Natural killer cell (primary cell): ENCODE data around the gene PRRT2. TPM values are rescaled to one million over a fixed set of nuclear protein-coding genes. Genes with fewer than 3 reads are reported as not detected.

Experiments
- ATAC-seq, 3 donors: fragments of 150-1000 bp in 2 of 3; fragments of 200-7000 bp in 1 of 3; cut with Tn5 transposase; 1 replicate in 1 of 3; 2 replicates in 2 of 3; pipeline ENCODE4 v1.10.0; 2021; ENCODE audit warnings: mild to moderate bottlenecking in 2 of 3, moderate library complexity in 2 of 3
- DNase-seq, 2 donors: peaks; one replicate each; pipeline versions ENCODE4 v3.0.0 to v3.0.0-alpha.2; 2013 to 2021; ENCODE audit warnings: mixed read lengths in 1 of 2
- H3K27ac ChIP-seq: one replicate; pipeline ENCODE4 v1.5.1; 2013; ENCODE audit warnings: mild to moderate bottlenecking, low read length
- H3K27me3 ChIP-seq: one replicate; pipeline ENCODE4 v1.6.1; 2013; ENCODE audit warnings: low read length; ENCODE audit not compliant: control insufficient read depth, insufficient read depth
- H3K36me3 ChIP-seq: one replicate; pipeline ENCODE4 v1.6.1; 2013; ENCODE audit warnings: low read length; ENCODE audit not compliant: control insufficient read depth, insufficient read depth
- H3K4me1 ChIP-seq: one replicate; pipeline ENCODE4 v1.6.1; 2013; ENCODE audit warnings: low read length; ENCODE audit not compliant: control insufficient read depth, insufficient read depth
- H3K4me3 ChIP-seq: one replicate; pipeline ENCODE4 v1.5.1; 2013; ENCODE audit warnings: low read length
- H3K9me3 ChIP-seq: one replicate; pipeline ENCODE4 v1.6.1; 2013; ENCODE audit warnings: low read length; ENCODE audit not compliant: control insufficient read depth, insufficient read depth
- H3K27ac Mint-ChIP-seq, 2 donors: one replicate each; pipeline ENCODE4 v1.8.0; 2022; ENCODE audit warnings: mild to moderate bottlenecking in 2 of 2, mixed read lengths in 2 of 2, moderate library complexity in 1 of 2
- H3K27me3 Mint-ChIP-seq, 2 donors: one replicate each; pipeline ENCODE4 v1.8.0; 2022; ENCODE audit warnings: low read depth in 2 of 2, mixed read lengths in 2 of 2
- H3K36me3 Mint-ChIP-seq: one replicate; pipeline ENCODE4 v1.8.0; 2022; ENCODE audit warnings: mixed read lengths
- H3K4me1 Mint-ChIP-seq, 2 donors: one replicate each; pipeline ENCODE4 v1.8.0; 2022; ENCODE audit warnings: mixed read lengths in 2 of 2
- H3K4me3 Mint-ChIP-seq: one replicate; pipeline ENCODE4 v1.8.0; 2022; ENCODE audit warnings: mild to moderate bottlenecking, moderate library complexity, mixed read lengths
- H3K9me3 Mint-ChIP-seq, 2 donors: one replicate each; pipeline ENCODE4 v1.8.0; 2022; ENCODE audit warnings: mixed read lengths in 2 of 2
- WGBS: methylation state at CpG from one replicate; pipeline ENCODE4 v1.1.7; 2013; ENCODE audit warnings: missing lambda C conversion rate; ENCODE audit not compliant: insufficient coverage; 5-methylcytosine and 5-hydroxymethylcytosine counted together
- intact Hi-C: fragments of 100-400 bp; cut with micrococcal nuclease; formaldehyde crosslinking; loops from one replicate; pipeline ENCODE4 v1.14.2; 2022
- total RNA-seq, 4 donors: library from RNA; stranded (reverse); fragments of 120-200 nt in 1 of 4; gene quantifications; one replicate each; pipeline versions ENCODE4 v1.2.3 to v1.2.4, GENCODE V29; 2013 to 2022
- TF ChIP-seq, protein P1 (sequence below): fragments of 200-600 bp; IDR thresholded peaks from one replicate; pipeline ENCODE4 v1.8.0; 2022; ENCODE audit warnings: antibody characterized with exemption

The PRRT2 gene
- total RNA-seq, 3 donors from 2014 or later (not counting 1 experiment from before 2014, with no cell fraction given), result 0.70 to 1.4 (median 0.91) TPM

DNA sequence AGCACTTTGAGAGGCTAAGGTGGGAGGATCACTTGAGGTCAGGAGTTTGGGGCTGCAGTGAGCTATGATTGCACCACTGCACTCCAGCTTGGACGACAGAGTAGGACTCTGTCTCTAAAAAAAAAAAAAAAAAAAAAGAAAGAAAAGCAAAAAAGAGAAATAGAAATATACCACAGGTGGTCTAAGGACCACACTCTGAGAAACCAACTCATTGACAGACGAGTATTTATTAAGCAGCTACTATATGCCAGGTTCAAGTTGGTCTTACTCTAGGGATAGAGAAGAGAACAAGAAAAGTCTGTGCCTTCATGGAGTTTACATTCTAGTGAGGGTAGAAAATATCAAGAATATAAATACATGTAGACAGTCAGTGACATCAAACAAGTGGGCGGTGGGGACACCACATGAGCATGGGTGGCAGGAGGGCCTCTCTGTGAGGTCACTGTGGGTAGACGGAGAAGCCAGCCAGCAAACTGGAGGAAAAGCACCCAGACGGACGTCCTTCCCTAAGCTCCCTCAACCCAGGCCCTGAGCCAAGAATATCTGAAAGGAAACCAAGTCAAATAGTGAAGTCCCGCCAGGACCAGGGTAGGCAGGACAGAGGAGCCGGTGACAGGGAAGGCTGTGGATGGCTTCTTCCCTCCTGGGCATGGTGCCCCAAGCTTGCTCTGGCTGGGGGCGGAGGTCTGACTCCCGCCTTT, 46.3 kb downstream of the PRRT2 start:
- H3K27ac Mint-ChIP-seq, result peak overlapping the region in 1 of 2 donors; percentile 38
- intact Hi-C loops, result no loop called here
- TF ChIP-seq, protein P1, sequence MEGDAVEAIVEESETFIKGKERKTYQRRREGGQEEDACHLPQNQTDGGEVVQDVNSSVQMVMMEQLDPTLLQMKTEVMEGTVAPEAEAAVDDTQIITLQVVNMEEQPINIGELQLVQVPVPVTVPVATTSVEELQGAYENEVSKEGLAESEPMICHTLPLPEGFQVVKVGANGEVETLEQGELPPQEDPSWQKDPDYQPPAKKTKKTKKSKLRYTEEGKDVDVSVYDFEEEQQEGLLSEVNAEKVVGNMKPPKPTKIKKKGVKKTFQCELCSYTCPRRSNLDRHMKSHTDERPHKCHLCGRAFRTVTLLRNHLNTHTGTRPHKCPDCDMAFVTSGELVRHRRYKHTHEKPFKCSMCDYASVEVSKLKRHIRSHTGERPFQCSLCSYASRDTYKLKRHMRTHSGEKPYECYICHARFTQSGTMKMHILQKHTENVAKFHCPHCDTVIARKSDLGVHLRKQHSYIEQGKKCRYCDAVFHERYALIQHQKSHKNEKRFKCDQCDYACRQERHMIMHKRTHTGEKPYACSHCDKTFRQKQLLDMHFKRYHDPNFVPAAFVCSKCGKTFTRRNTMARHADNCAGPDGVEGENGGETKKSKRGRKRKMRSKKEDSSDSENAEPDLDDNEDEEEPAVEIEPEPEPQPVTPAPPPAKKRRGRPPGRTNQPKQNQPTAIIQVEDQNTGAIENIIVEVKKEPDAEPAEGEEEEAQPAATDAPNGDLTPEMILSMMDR, result no peak
- H3K4me3 Mint-ChIP-seq, result peak overlapping the region; percentile 28
- H3K36me3 Mint-ChIP-seq, result no peaks in the 10 kb centered on the region
- H3K27me3 ChIP-seq, result no peaks in the 10 kb centered on the region
- H3K4me1 Mint-ChIP-seq, result peaks cover 18 to 25% of the 10 kb centered on the region in 2 donors
- H3K36me3 ChIP-seq, result peaks cover 23% of the 10 kb centered on the region
- H3K27me3 Mint-ChIP-seq, result no peaks in the 10 kb centered on the region
- H3K4me3 ChIP-seq, result no peak overlapping the region
- peaks cover 20% of the 10 kb centered on the region for H3K4me1 ChIP-seq
- no peak overlapping the region for H3K27ac ChIP-seq
- ATAC-seq, result no peak
- DNase-seq, result no peak
- no peaks in the 10 kb centered on the region for H3K9me3 Mint-ChIP-seq
- no peaks in the 10 kb centered on the region for H3K9me3 ChIP-seq
- 94% methylated on average over 10 of the region's 10 CpGs for WGBS

DNA sequence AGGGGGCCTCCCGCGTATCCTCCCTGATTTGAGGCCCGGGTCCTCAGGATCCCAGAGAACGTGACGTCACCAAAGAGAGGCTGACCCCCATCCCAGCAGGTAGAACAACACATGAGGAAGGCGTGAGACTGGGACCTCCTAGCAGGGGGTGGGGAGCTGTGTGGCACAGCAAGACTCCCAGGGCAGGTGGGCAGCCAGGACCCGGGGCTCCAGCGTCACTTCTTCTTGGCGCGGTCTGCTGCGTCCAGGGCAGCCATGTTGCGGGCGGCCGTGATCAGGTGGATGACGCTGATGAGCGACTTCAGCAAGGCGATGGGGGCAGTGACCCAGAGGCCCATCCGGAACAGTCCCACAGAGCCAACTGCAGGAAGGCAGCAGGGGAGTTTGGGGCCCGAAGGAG, 47.0 kb downstream of the PRRT2 start:
- intact Hi-C loops, result no loop called here
- Mint-ChIP-seq H3K4me3 (no peak overlapping the region), H3K27ac (no peak overlapping the region), H3K27me3 (no peaks in the 10 kb centered on the region), H3K4me1 (peaks cover 18 to 29% of the 10 kb centered on the region in 2 donors), H3K9me3 (no peaks in the 10 kb centered on the region), H3K36me3 (no peaks in the 10 kb centered on the region)
- H3K9me3 ChIP-seq, result no peaks in the 10 kb centered on the region
- peaks cover 23% of the 10 kb centered on the region for H3K36me3 ChIP-seq
- ATAC-seq (no peak), DNase-seq (no peak)
- WGBS, result 98% methylated on average over 18 of the region's 19 CpGs
- no peak overlapping the region for H3K4me3 ChIP-seq
- H3K27ac ChIP-seq, result no peak overlapping the region
- H3K4me1 ChIP-seq, result peaks cover 26% of the 10 kb centered on the region
- no peaks in the 10 kb centered on the region for H3K27me3 ChIP-seq
- TF ChIP-seq, protein P1, result no peak

DNA sequence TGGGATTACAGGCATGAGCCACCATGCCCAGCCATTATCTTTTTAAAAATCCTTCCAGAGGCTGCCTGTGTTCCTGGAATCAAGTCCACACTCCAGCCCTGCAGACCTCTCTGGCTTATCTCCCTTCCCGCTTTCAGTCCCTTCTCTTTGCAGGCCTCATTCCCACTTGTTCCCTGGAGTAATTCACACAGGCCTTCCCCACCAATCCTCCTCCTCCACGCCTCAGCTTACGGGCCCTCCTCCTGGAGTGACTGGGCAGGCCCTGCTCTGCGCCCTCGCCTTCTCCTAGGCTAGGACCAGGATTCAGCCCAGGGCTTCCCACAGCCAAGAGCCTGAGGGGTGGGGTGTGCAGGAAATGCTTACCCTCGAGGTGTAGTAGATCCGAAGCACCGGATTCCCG, 48.2 kb downstream of the PRRT2 start:
- intact Hi-C loops, result loop anchor here (5.0 kb wide), 2 partner anchors 43 to 158 kb away; partner anchors contain the start of gene PAGR1
- 96% methylated on average over 9 of the region's 9 CpGs for WGBS
- Histone ChIP-seq H3K4me1 (peaks cover 26% of the 10 kb centered on the region), H3K27me3 (no peaks in the 10 kb centered on the region), H3K4me3 (no peak overlapping the region), H3K36me3 (peaks cover 23% of the 10 kb centered on the region), H3K9me3 (no peaks in the 10 kb centered on the region), H3K27ac (no peak overlapping the region)
- H3K27me3 Mint-ChIP-seq, result no peaks in the 10 kb centered on the region
- DNase-seq (no peak), ATAC-seq (no peak)
- no peak overlapping the region for H3K4me3 Mint-ChIP-seq
- no peaks in the 10 kb centered on the region for H3K36me3 Mint-ChIP-seq
- H3K4me1 Mint-ChIP-seq, result peaks cover 18 to 29% of the 10 kb centered on the region in 2 donors
- TF ChIP-seq, protein P1, result no peak
- no peak overlapping the region for H3K27ac Mint-ChIP-seq
- no peaks in the 10 kb centered on the region for H3K9me3 Mint-ChIP-seq
